GM18870 (cell line): ENCODE results near the gene DAGLA.
A peak's percentile ranks its signal among the peaks of the same experiment; 100 is the strongest.

Experiments used
- ATAC-seq: cut with Tn5 transposase; IDR thresholded peaks from one replicate; pipeline ENCODE4 v1.9.1; 2021; ENCODE audit warnings: moderate library complexity; ENCODE audit not compliant: unreplicated experiment

DAGLA gene

GRCh38 chr11:61743486-61744095, 63.4 kb downstream of the DAGLA start:
- no peak for ATAC-seq

- ATAC-seq, result no peak
Observed at GRCh38 chr11:61744181-61744580, 64.0 kb downstream of the DAGLA start.

- ATAC-seq, result no peak
Observed at GRCh38 chr11:61744609-61745156, 64.5 kb downstream of the DAGLA start.

- ATAC-seq, result no peak
Observed at GRCh38 chr11:61745781-61746441, 65.7 kb downstream of the DAGLA start.

GRCh38 chr11:61746442-61747191, 66.4 kb downstream of the DAGLA start:
- no peak for ATAC-seq

GRCh38 chr11:61747192-61747966, 67.2 kb downstream of the DAGLA start:
- no peak for ATAC-seq

GRCh38 chr11:61747967-61748285, 67.7 kb downstream of the DAGLA start:
- no peak for ATAC-seq

GRCh38 chr11:61749591-61750217, 69.5 kb downstream of the DAGLA start:
- ATAC-seq, result no peak

- ATAC-seq, result no peak
Observed at GRCh38 chr11:61750631-61751273, 70.6 kb downstream of the DAGLA start.

GRCh38 chr11:61751384-61751783, 71.2 kb downstream of the DAGLA start:
- ATAC-seq, result no peak

- ATAC-seq, result no peak
Observed at GRCh38 chr11:61752117-61752924, 72.1 kb downstream of the DAGLA start, which contains the start of gene MYRF. TSS of gene MYRF (plus strand) at chr11:61752636. CDS start at chr11:61752745, 109 bp downstream.

GRCh38 chr11:61752925-61753521, 72.8 kb downstream of the DAGLA start:
- no peak for ATAC-seq

GRCh38 chr11:61753672-61754071, 73.5 kb downstream of the DAGLA start:
- no peak for ATAC-seq

- no peak for ATAC-seq
Observed at GRCh38 chr11:61754534-61755482, 74.6 kb downstream of the DAGLA start.

GRCh38 chr11:61756147-61756451, 75.9 kb downstream of the DAGLA start:
- ATAC-seq, result no peak

GRCh38 chr11:61756452-61757212, 76.4 kb downstream of the DAGLA start:
- ATAC-seq, result peak; percentile 54

- no peak for ATAC-seq
Observed at GRCh38 chr11:61757213-61757862, 77.1 kb downstream of the DAGLA start.
